OCI-LY3 (cell line): ENCODE data around the gene ELF5.

Experiments
- H2AFZ ChIP-seq: fragments of 200-600, 300-600 bp; shearing (Covaris generic); 2 replicates; pipeline ENCODE4 v1.6.0; 2014; ENCODE audit warnings: antibody characterized with exemption, low read depth, low read length
- H3K27ac ChIP-seq: fragments of 200-600, 300-600 bp; sonication (generic); 2 replicates; pipeline ENCODE4 v1.5.1; 2014; ENCODE audit warnings: mild to moderate bottlenecking, low read length, moderate library complexity, mixed read lengths
- H3K27me3 ChIP-seq: fragments of 200-600, 300-600 bp; sonication (generic); 2 replicates; pipeline ENCODE4 v1.6.1; 2014; ENCODE audit warnings: low read depth, low read length, mixed read lengths
- H3K36me3 ChIP-seq: fragments of 200-600, 300-600 bp; sonication (generic); replicated peaks from 2 replicates; pipeline ENCODE3; 2014; ENCODE audit warnings: low read depth, low read length, mixed read lengths
- H3K4me1 ChIP-seq: fragments of 300-600, 200-600 bp; sonication (generic); 2 replicates; pipeline ENCODE4 v1.6.1; 2014; ENCODE audit warnings: low read length, mixed read lengths
- H3K4me2 ChIP-seq: fragments of 200-600, 300-600 bp; sonication (generic); 2 replicates; pipeline ENCODE4 v1.6.1; 2014; ENCODE audit warnings: low read length, mixed read lengths
- H3K4me3 ChIP-seq: fragments of 300-600, 200-600 bp; sonication (generic); 2 replicates; pipeline ENCODE4 v1.5.1; 2014; ENCODE audit warnings: antibody characterized with exemption, mild to moderate bottlenecking, low read length, moderate library complexity
- H3K79me2 ChIP-seq: fragments of 300-600, 200-600 bp; shearing (Covaris generic); 2 replicates; pipeline ENCODE4 v1.6.1; 2014; ENCODE audit warnings: mild to moderate bottlenecking, low read length, mixed read lengths
- H3K9ac ChIP-seq: fragments of 300-600, 200-600 bp; shearing (Covaris generic); 2 replicates; pipeline ENCODE4 v1.6.0; 2014; ENCODE audit warnings: mild to moderate bottlenecking, low read length, moderate library complexity
- H3K9me3 ChIP-seq: fragments of 200-600, 300-600 bp; shearing (Covaris generic); 2 replicates; pipeline ENCODE4 v1.6.1; 2014; ENCODE audit warnings: low read length, mixed read lengths; ENCODE audit not compliant: insufficient read depth
- H4K20me1 ChIP-seq: fragments of 200-600, 300-600 bp; sonication (generic); 2 replicates; pipeline ENCODE4 v1.6.1; 2016; ENCODE audit warnings: low read length, mixed read lengths; ENCODE audit not compliant: insufficient read depth
- CTCF ChIP-seq: fragments of 200-600, 300-600 bp; sonication (generic); IDR thresholded peaks from 2 replicates; pipeline ENCODE4 v1.5.1; 2014; ENCODE audit warnings: antibody characterized with exemption, low read length, low read depth
- EZH2phosphoT487 ChIP-seq: fragments of 200-600 bp; shearing (Covaris generic); IDR thresholded peaks from 2 replicates; pipeline ENCODE4 v1.6.1; 2018; ENCODE audit warnings: antibody characterized with exemption, mixed run types, low read depth

ELF5 gene

GRCh38 chr11:34546511-34547209, 33.1 kb upstream of the ELF5 start:
- Histone ChIP-seq H3K36me3 (no peaks in the 10 kb centered on the region), H3K4me1 (no peaks in the 10 kb centered on the region), H3K27me3 (peaks cover 33% of the 10 kb centered on the region), H3K4me3 (no peak overlapping the region), H4K20me1 (no peaks in the 10 kb centered on the region), H3K27ac (no peak overlapping the region), H3K9ac (no peak overlapping the region), H3K79me2 (no peaks in the 10 kb centered on the region), H3K4me2 (no peak overlapping the region), H2AFZ (no peak overlapping the region), H3K9me3 (no peaks in the 10 kb centered on the region)
- TF ChIP-seq CTCF (no peak), EZH2phosphoT487 (no peak)

- Histone ChIP-seq H3K4me3 (no peak overlapping the region), H2AFZ (no peak overlapping the region), H3K27ac (no peak overlapping the region), H3K79me2 (no peaks in the 10 kb centered on the region), H3K4me1 (no peaks in the 10 kb centered on the region), H3K36me3 (no peaks in the 10 kb centered on the region), H4K20me1 (no peaks in the 10 kb centered on the region), H3K27me3 (peaks cover 63% of the 10 kb centered on the region), H3K9ac (no peak overlapping the region), H3K4me2 (no peak overlapping the region), H3K9me3 (no peaks in the 10 kb centered on the region)
- TF ChIP-seq CTCF = no peak
- no peak for TF ChIP-seq EZH2phosphoT487
Observed at GRCh38 chr11:34542089-34542488, 28.5 kb upstream of the ELF5 start.

GRCh38 chr11:34540870-34541269, 27.3 kb upstream of the ELF5 start:
- H3K27me3 ChIP-seq = peaks cover 64% of the 10 kb centered on the region

GRCh38 chr11:34537636-34538035, 24.0 kb upstream of the ELF5 start:
- H3K36me3 ChIP-seq = no peaks in the 10 kb centered on the region
- no peak overlapping the region for H3K27ac ChIP-seq
- H3K4me1 ChIP-seq = no peaks in the 10 kb centered on the region
- TF ChIP-seq EZH2phosphoT487 (no peak), CTCF (no peak)
- H3K79me2 ChIP-seq = no peaks in the 10 kb centered on the region
- H3K4me2 ChIP-seq = no peak overlapping the region
- no peak overlapping the region for H2AFZ ChIP-seq
- no peaks in the 10 kb centered on the region for H3K9me3 ChIP-seq
- H4K20me1 ChIP-seq = no peaks in the 10 kb centered on the region
- no peak overlapping the region for H3K4me3 ChIP-seq
- peaks cover 68% of the 10 kb centered on the region for H3K27me3 ChIP-seq
- H3K9ac ChIP-seq = no peak overlapping the region

More at GRCh38 chr11:34540870-34541269, 27.3 kb upstream of the ELF5 start:
- H3K4me1 ChIP-seq = no peaks in the 10 kb centered on the region
- no peaks in the 10 kb centered on the region for H4K20me1 ChIP-seq
- no peak overlapping the region for H2AFZ ChIP-seq
- no peak overlapping the region for H3K4me2 ChIP-seq
- H3K79me2 ChIP-seq = no peaks in the 10 kb centered on the region
- no peaks in the 10 kb centered on the region for H3K36me3 ChIP-seq
- no peak overlapping the region for H3K27ac ChIP-seq
- TF ChIP-seq CTCF (no peak), EZH2phosphoT487 (no peak)
- H3K9me3 ChIP-seq = no peaks in the 10 kb centered on the region
- H3K9ac ChIP-seq = no peak overlapping the region
- H3K4me3 ChIP-seq = no peak overlapping the region
